Measurements from ENCODE around the gene SCMH1. TPM values are rescaled to one million over a fixed set of nuclear protein-coding genes. Genes with fewer than 3 reads are reported as not detected.
"Not testable (repeated sequence)": the region's sequence is repeated elsewhere in the genome, so short reads cannot be mapped to it uniquely, and the experiment has no call there.

Gene SCMH1
- polyA plus RNA-seq, 1 donor from 2014 or later = 23.0 TPM

DNA sequence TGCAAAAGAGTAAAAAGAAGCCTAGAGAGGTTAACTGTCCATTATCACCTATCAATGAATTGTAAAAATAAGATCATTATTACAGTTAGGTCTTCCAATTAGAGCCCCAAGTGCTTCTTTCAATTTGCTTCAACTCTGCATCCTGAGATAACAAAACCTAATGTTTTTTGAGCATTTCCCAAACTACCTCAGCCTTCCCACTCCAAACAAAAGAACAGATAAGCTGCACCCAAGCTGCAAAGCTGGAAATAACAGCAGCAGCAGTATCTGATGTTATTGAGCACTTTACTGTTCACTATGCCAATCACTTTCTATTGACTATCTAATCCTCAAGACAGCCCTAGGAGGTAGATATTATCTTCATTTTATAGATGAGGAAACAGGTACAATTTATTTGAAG, 123.5 kb downstream of the SCMH1 start:
- no peaks in the 10 kb centered on the region for H3F3A ChIP-seq (ENCODE audit: insufficient read depth, low read length, poor library complexity, severe bottlenecking)

DNA sequence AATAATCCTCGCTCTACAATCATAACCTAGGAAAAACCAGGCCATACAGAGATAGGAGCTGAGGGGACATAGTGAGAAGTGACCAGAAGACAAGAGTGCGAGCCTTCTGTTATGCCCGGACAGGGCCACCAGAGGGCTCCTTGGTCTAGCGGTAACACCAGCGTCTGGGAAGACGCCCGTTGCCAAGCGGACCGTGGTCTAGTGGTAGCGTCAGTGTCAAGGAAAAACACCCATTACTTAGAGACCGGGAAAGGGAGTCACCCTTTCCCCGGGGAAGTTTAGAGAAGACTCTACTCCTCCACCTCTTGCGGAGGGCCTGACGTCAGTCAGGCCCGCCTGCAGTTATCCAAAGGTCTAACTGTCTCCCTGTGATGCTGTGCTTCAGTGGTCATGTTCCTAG, 124.9 kb downstream of the SCMH1 start:
- H4K20me1 ChIP-seq (ENCODE audit: insufficient read depth); H3K4me3 ChIP-seq (ENCODE audit: low read length); H3K79me2 ChIP-seq (replicated peaks; ENCODE audit: insufficient read depth, low read length); H2AFZ ChIP-seq (ENCODE audit: low read depth, low read length); H3K9ac ChIP-seq (ENCODE audit: low read length); H3F3A ChIP-seq (ENCODE audit: insufficient read depth, low read length, poor library complexity, severe bottlenecking); H3K4me2 ChIP-seq (ENCODE audit: low read length); H3K9me2 ChIP-seq (ENCODE audit: insufficient read depth, low read length); H3K9me3 ChIP-seq (ENCODE audit: low read length); H3K27me3 ChIP-seq (ENCODE audit: insufficient read depth, low read depth, low read length); H3K36me3 ChIP-seq (ENCODE audit: insufficient read depth, low read length); H3K27ac ChIP-seq (ENCODE audit: low read length): not testable (repeated sequence)

More for the DNA sequence above, 123.5 kb downstream of the SCMH1 start:
- H3K27ac ChIP-seq (ENCODE audit: low read length) = no peak overlapping the region
- no peaks in the 10 kb centered on the region for H3K79me2 ChIP-seq (replicated peaks; ENCODE audit: insufficient read depth, low read length)
- H2AFZ ChIP-seq (ENCODE audit: low read depth, low read length) = no peak overlapping the region
- H3K4me2 ChIP-seq (ENCODE audit: low read length) = no peak overlapping the region
- H3K9me2 ChIP-seq (ENCODE audit: insufficient read depth, low read length) = no peaks in the 10 kb centered on the region
- no peaks in the 10 kb centered on the region for H3K9me3 ChIP-seq (ENCODE audit: low read length)
- no peaks in the 10 kb centered on the region for H4K20me1 ChIP-seq (ENCODE audit: insufficient read depth)
- H3K9ac ChIP-seq (ENCODE audit: low read length) = no peak overlapping the region
- H3K4me3 ChIP-seq (ENCODE audit: low read length) = no peak overlapping the region
- no peak for TF ChIP-seq RAD21 (conservative IDR thresholded peaks at IDR 0.05)
- no peak for TF ChIP-seq SMC3 (conservative IDR thresholded peaks at IDR 0.05; ENCODE audit: poor library complexity)
- no peak for TF ChIP-seq TAF1 (IDR thresholded peaks at IDR 0.05; ENCODE audit: low read depth)
- TF ChIP-seq, protein P1, sequence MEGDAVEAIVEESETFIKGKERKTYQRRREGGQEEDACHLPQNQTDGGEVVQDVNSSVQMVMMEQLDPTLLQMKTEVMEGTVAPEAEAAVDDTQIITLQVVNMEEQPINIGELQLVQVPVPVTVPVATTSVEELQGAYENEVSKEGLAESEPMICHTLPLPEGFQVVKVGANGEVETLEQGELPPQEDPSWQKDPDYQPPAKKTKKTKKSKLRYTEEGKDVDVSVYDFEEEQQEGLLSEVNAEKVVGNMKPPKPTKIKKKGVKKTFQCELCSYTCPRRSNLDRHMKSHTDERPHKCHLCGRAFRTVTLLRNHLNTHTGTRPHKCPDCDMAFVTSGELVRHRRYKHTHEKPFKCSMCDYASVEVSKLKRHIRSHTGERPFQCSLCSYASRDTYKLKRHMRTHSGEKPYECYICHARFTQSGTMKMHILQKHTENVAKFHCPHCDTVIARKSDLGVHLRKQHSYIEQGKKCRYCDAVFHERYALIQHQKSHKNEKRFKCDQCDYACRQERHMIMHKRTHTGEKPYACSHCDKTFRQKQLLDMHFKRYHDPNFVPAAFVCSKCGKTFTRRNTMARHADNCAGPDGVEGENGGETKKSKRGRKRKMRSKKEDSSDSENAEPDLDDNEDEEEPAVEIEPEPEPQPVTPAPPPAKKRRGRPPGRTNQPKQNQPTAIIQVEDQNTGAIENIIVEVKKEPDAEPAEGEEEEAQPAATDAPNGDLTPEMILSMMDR (IDR thresholded peaks at IDR 0.05; ENCODE audit: poor library complexity, severe bottlenecking) = no peak
- TF ChIP-seq EP300 (conservative IDR thresholded peaks at IDR 0.05; ENCODE audit: poor library complexity, severe bottlenecking) = no peak
- no peak for TF ChIP-seq POLR2AphosphoS5 (IDR thresholded peaks at IDR 0.05)
- TF ChIP-seq MXI1 (conservative IDR thresholded peaks at IDR 0.05; ENCODE audit: poor library complexity, severe bottlenecking) = no peak
- TF ChIP-seq, protein P2, sequence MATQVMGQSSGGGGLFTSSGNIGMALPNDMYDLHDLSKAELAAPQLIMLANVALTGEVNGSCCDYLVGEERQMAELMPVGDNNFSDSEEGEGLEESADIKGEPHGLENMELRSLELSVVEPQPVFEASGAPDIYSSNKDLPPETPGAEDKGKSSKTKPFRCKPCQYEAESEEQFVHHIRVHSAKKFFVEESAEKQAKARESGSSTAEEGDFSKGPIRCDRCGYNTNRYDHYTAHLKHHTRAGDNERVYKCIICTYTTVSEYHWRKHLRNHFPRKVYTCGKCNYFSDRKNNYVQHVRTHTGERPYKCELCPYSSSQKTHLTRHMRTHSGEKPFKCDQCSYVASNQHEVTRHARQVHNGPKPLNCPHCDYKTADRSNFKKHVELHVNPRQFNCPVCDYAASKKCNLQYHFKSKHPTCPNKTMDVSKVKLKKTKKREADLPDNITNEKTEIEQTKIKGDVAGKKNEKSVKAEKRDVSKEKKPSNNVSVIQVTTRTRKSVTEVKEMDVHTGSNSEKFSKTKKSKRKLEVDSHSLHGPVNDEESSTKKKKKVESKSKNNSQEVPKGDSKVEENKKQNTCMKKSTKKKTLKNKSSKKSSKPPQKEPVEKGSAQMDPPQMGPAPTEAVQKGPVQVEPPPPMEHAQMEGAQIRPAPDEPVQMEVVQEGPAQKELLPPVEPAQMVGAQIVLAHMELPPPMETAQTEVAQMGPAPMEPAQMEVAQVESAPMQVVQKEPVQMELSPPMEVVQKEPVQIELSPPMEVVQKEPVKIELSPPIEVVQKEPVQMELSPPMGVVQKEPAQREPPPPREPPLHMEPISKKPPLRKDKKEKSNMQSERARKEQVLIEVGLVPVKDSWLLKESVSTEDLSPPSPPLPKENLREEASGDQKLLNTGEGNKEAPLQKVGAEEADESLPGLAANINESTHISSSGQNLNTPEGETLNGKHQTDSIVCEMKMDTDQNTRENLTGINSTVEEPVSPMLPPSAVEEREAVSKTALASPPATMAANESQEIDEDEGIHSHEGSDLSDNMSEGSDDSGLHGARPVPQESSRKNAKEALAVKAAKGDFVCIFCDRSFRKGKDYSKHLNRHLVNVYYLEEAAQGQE (IDR thresholded peaks at IDR 0.05; ENCODE audit: borderline replicate concordance) = no peak
- TF ChIP-seq EZH2 (IDR thresholded peaks at IDR 0.05; ENCODE audit: borderline replicate concordance, insufficient read depth, low read length, poor library complexity, severe bottlenecking) = no peak
- H3K36me3 ChIP-seq (ENCODE audit: insufficient read depth, low read length) = no peaks in the 10 kb centered on the region
- H3K27me3 ChIP-seq (ENCODE audit: insufficient read depth, low read depth, low read length) = no peaks in the 10 kb centered on the region

DNA sequence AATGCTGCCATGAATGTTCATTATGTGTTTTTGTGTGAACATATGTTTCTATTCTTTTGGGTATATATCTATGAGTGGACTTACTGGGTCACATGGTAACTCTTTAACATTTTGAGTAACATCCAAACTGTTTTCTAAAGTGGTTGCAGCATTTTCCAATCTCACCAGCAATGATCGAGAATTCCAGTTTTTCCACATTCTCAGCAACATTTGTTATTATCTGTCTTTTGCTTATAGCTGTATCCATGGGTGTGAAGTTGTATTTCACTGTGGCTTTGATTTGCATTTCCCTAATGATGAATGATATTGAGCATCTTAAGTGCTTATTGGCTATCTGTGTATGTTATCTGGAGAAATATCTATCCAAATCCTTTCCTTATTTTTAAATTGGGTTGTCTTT, 131.4 kb downstream of the SCMH1 start:
- Histone ChIP-seq H3K36me3 (ENCODE audit: insufficient read depth, low read length) (no peaks in the 10 kb centered on the region), H3K9me2 (ENCODE audit: insufficient read depth, low read length) (no peaks in the 10 kb centered on the region), H3K4me3 (ENCODE audit: low read length) (no peak overlapping the region), H3K9me3 (ENCODE audit: low read length) (no peaks in the 10 kb centered on the region), H2AFZ (ENCODE audit: low read depth, low read length) (no peak overlapping the region), H3F3A (ENCODE audit: insufficient read depth, low read length, poor library complexity, severe bottlenecking) (no peaks in the 10 kb centered on the region), H3K27ac (ENCODE audit: low read length) (no peak overlapping the region), H3K79me2 (replicated peaks; ENCODE audit: insufficient read depth, low read length) (no peaks in the 10 kb centered on the region), H3K9ac (ENCODE audit: low read length) (no peak overlapping the region), H4K20me1 (ENCODE audit: insufficient read depth) (no peaks in the 10 kb centered on the region), H3K4me2 (ENCODE audit: low read length) (no peak overlapping the region), H3K27me3 (ENCODE audit: insufficient read depth, low read depth, low read length) (no peaks in the 10 kb centered on the region)
- TF ChIP-seq EZH2 (IDR thresholded peaks at IDR 0.05; ENCODE audit: borderline replicate concordance, insufficient read depth, low read length, poor library complexity, severe bottlenecking) = no peak
- no peak for TF ChIP-seq TAF1 (IDR thresholded peaks at IDR 0.05; ENCODE audit: low read depth)
- no peak for TF ChIP-seq SMC3 (conservative IDR thresholded peaks at IDR 0.05; ENCODE audit: poor library complexity)
- TF ChIP-seq EP300 (conservative IDR thresholded peaks at IDR 0.05; ENCODE audit: poor library complexity, severe bottlenecking) = no peak
- TF ChIP-seq MXI1 (conservative IDR thresholded peaks at IDR 0.05; ENCODE audit: poor library complexity, severe bottlenecking) = no peak
- TF ChIP-seq RAD21 (conservative IDR thresholded peaks at IDR 0.05) = no peak
- TF ChIP-seq, protein P2 (IDR thresholded peaks at IDR 0.05; ENCODE audit: borderline replicate concordance) = no peak

Measured in neural cell (in vitro differentiated cells).